T-helper 2 cell treated with Interferon-gamma antibody and Interleukin-4, amounts not matched to agents 100 ng/mL and 5 ng/mL, for 36 hours (primary cell): Measurements from ENCODE around the gene FRMD4A. TPM values are rescaled to one million over a fixed set of nuclear protein-coding genes. Genes with fewer than 3 reads are reported as not detected.
"Not testable (repeated sequence)": the region's sequence is repeated elsewhere in the genome, so short reads cannot be mapped to it uniquely, and the experiment has no call there.

Source experiments
- intact Hi-C: fragments of 100-400 bp; cut with micrococcal nuclease; formaldehyde crosslinking; loops from one replicate; pipeline ENCODE4 v1.15.1; 2023
- total RNA-seq: library from RNA; stranded (reverse); gene quantifications from 2 replicates; pipeline ENCODE4 v1.2.3, GENCODE V29; 2022

FRMD4A gene
- total RNA-seq, 1 donor from 2014 or later: 0.27 TPM

- intact Hi-C loops: no loop called here
Measured at GRCh38 chr10:13957856-13958255, 372.9 kb downstream of the FRMD4A start.

GRCh38 chr10:13956826-13957225 lies 373.9 kb downstream of the FRMD4A start:
- intact Hi-C loops: no loop called here

GRCh38 chr10:13955409-13956068 lies 375.2 kb downstream of the FRMD4A start:
- intact Hi-C loops: no loop called here

GRCh38 chr10:13954195-13954594 lies 376.5 kb downstream of the FRMD4A start:
- intact Hi-C loops: not testable (repeated sequence)

GRCh38 chr10:13953371-13953770 lies 377.4 kb downstream of the FRMD4A start:
- intact Hi-C loops: no loop called here

GRCh38 chr10:13950543-13950939 lies 380.2 kb downstream of the FRMD4A start:
- intact Hi-C loops: no loop called here

GRCh38 chr10:13949844-13950542 lies 380.7 kb downstream of the FRMD4A start:
- intact Hi-C loops: no loop called here

GRCh38 chr10:13946209-13946460 lies 384.6 kb downstream of the FRMD4A start:
- intact Hi-C loops: no loop called here

- intact Hi-C loops: no loop called here
Measured at GRCh38 chr10:13945390-13946208, 385.1 kb downstream of the FRMD4A start.

GRCh38 chr10:13944823-13945222 lies 385.9 kb downstream of the FRMD4A start:
- intact Hi-C loops: no loop called here

GRCh38 chr10:13943735-13944398 lies 386.9 kb downstream of the FRMD4A start:
- intact Hi-C loops: no loop called here

GRCh38 chr10:13942035-13942434 lies 388.7 kb downstream of the FRMD4A start:
- intact Hi-C loops: no loop called here

GRCh38 chr10:13939391-13939790 lies 391.3 kb downstream of the FRMD4A start:
- intact Hi-C loops: no loop called here

- intact Hi-C loops: no loop called here
Measured at GRCh38 chr10:13938950-13939349, 391.8 kb downstream of the FRMD4A start.

- intact Hi-C loops: no loop called here
Measured at GRCh38 chr10:13936826-13937225, 393.9 kb downstream of the FRMD4A start.

- intact Hi-C loops: no loop called here
Measured at GRCh38 chr10:13930120-13930519, 400.6 kb downstream of the FRMD4A start.

- intact Hi-C loops: no loop called here
Measured at GRCh38 chr10:13928451-13928850, 402.3 kb downstream of the FRMD4A start.

- intact Hi-C loops: no loop called here
Measured at GRCh38 chr10:13925971-13926780, 404.5 kb downstream of the FRMD4A start.

GRCh38 chr10:13924040-13924725 lies 406.5 kb downstream of the FRMD4A start:
- intact Hi-C loops: no loop called here

GRCh38 chr10:13922586-13922985 lies 408.1 kb downstream of the FRMD4A start:
- intact Hi-C loops: no loop called here
